HEK293 (cell line): ENCODE results near the gene ZNF276.

Experiments used
- CTCF ChIA-PET: fragments of 350-600 bp; formaldehyde crosslinking; extraction: SDS; loops from one replicate; lab custom pipeline; 2021; ENCODE audit warnings: antibody characterized with exemption; lab: Yijun Ruan, JAX
- POLR2A ChIA-PET: fragments of 300-600 bp; formaldehyde crosslinking; extraction: SDS; loops from one replicate; lab custom pipeline; 2020; ENCODE audit warnings: antibody characterized with exemption, inconsistent platforms; lab: Yijun Ruan, JAX
- H3K27ac ChIP-seq: fragments of 200-500 bp; sonication (Bioruptor generic); 2 replicates; pipeline ENCODE4 v1.5.1; 2014; ENCODE audit warnings: low read depth, low read length, control low read depth, inconsistent platforms; ENCODE audit errors: extremely low read depth
- H3K36me3 ChIP-seq, 2 experiments: fragments of 200-500 bp in 1 of 2; sonication (Bioruptor generic) in 1 of 2; 1 replicate in 1 of 2; 2 replicates in 1 of 2; pipeline ENCODE4 v1.5.1; 2014 to 2017; ENCODE audit warnings: inconsistent platforms in 2 of 2, low read length in 2 of 2; ENCODE audit not compliant: control insufficient read depth in 2 of 2, insufficient read depth in 1 of 2
- H3K4me1 ChIP-seq: fragments of 200-500 bp; sonication (Bioruptor generic); 2 replicates; pipeline ENCODE4 v1.5.1; 2014; ENCODE audit warnings: mild to moderate bottlenecking, low read length, inconsistent platforms; ENCODE audit not compliant: control insufficient read depth, insufficient read depth
- H3K4me3 ChIP-seq: 2 replicates; pipeline ENCODE4 v1.5.1; 2011; ENCODE audit warnings: low read depth, mild to moderate bottlenecking, control low read depth, low read length, moderate library complexity
- H3K9me3 ChIP-seq: fragments of 200-500 bp; sonication (Bioruptor generic); 2 replicates; pipeline ENCODE4 v1.5.1; 2014; ENCODE audit warnings: low read depth, low read length, inconsistent platforms; ENCODE audit not compliant: control insufficient read depth, insufficient read depth
- KLF8 ChIP-seq: fragments of 450-650 bp; formaldehyde crosslinking; IDR thresholded peaks from 2 replicates; pipeline ENCODE4 v1.5.1; 2016; ENCODE audit warnings: missing biosample characterization, missing genetic modification characterization
- RBAK ChIP-seq: fragments of 450-650 bp; formaldehyde crosslinking; IDR thresholded peaks from 2 replicates; pipeline ENCODE4 v1.5.1; 2016; ENCODE audit warnings: missing biosample characterization, missing genetic modification characterization
- REST ChIP-seq: fragments of 450-650 bp; formaldehyde crosslinking; IDR thresholded peaks from 2 replicates; pipeline ENCODE4 v1.5.1; 2016; ENCODE audit warnings: missing biosample characterization, missing genetic modification characterization
- SP7 ChIP-seq: fragments of 450-650 bp; formaldehyde crosslinking; IDR thresholded peaks from 2 replicates; pipeline ENCODE4 v1.5.1; 2016; ENCODE audit warnings: missing biosample characterization, missing genetic modification characterization
- YY1 ChIP-seq: fragments of 450-650 bp; formaldehyde crosslinking; IDR thresholded peaks from 2 replicates; pipeline ENCODE4 v1.5.1; 2018; ENCODE audit warnings: missing biosample characterization, missing genetic modification characterization
- YY2 ChIP-seq: fragments of 450-650 bp; formaldehyde crosslinking; IDR thresholded peaks from 2 replicates; pipeline ENCODE4 v1.5.1; 2016; ENCODE audit warnings: missing biosample characterization, missing genetic modification characterization
- ZNF112 ChIP-seq: fragments of 450-650 bp; formaldehyde crosslinking; IDR thresholded peaks from 2 replicates; pipeline ENCODE4 v1.5.0; 2017; ENCODE audit warnings: missing biosample characterization, missing genetic modification characterization
- ZNF133 ChIP-seq: fragments of 450-650 bp; formaldehyde crosslinking; IDR thresholded peaks from 2 replicates; pipeline ENCODE4 v1.5.1; 2016; ENCODE audit warnings: missing biosample characterization, missing genetic modification characterization
- ZNF148 ChIP-seq: fragments of 450-650 bp; formaldehyde crosslinking; IDR thresholded peaks from 2 replicates; pipeline ENCODE4 v1.5.0; 2017; ENCODE audit warnings: missing biosample characterization, missing genetic modification characterization, borderline replicate concordance
- ZNF16 ChIP-seq: fragments of 450-650 bp; formaldehyde crosslinking; IDR thresholded peaks from 2 replicates; pipeline ENCODE4 v1.5.1; 2016; ENCODE audit warnings: low read depth, missing biosample characterization, missing genetic modification characterization
- ZNF211 ChIP-seq: fragments of 450-650 bp; formaldehyde crosslinking; IDR thresholded peaks from 2 replicates; pipeline ENCODE4 v1.5.1; 2016; ENCODE audit warnings: low read depth, missing biosample characterization, missing genetic modification characterization
- ZNF280C ChIP-seq: fragments of 450-650 bp; formaldehyde crosslinking; IDR thresholded peaks from 2 replicates; pipeline ENCODE4 v1.5.1; 2016; ENCODE audit warnings: missing biosample characterization, missing genetic modification characterization
- ZNF292 ChIP-seq: fragments of 450-650 bp; formaldehyde crosslinking; IDR thresholded peaks from 2 replicates; pipeline ENCODE4 v1.5.1; 2016; ENCODE audit warnings: low read depth, missing biosample characterization, missing genetic modification characterization, borderline replicate concordance
- ZNF473 ChIP-seq: fragments of 450-650 bp; formaldehyde crosslinking; IDR thresholded peaks from 2 replicates; pipeline ENCODE4 v1.5.1; 2017; ENCODE audit warnings: missing biosample characterization, missing genetic modification characterization
- ZNF529 ChIP-seq: fragments of 450-650 bp; formaldehyde crosslinking; IDR thresholded peaks from 2 replicates; pipeline ENCODE4 v1.5.1; 2017; ENCODE audit warnings: missing genetic modification characterization, missing biosample characterization; ENCODE audit not compliant: insufficient replicate concordance
- ZNF558 ChIP-seq: fragments of 450-650 bp; formaldehyde crosslinking; IDR thresholded peaks from 2 replicates; pipeline ENCODE4 v1.5.1; 2016; ENCODE audit warnings: missing biosample characterization, missing genetic modification characterization
- TF ChIP-seq, protein P1 (sequence below): fragments of 450-650 bp; formaldehyde crosslinking; IDR thresholded peaks from 2 replicates; pipeline ENCODE4 v1.5.1; 2016; ENCODE audit warnings: missing biosample characterization, missing genetic modification characterization
- TF ChIP-seq, protein P2 (sequence below): fragments of 450-650 bp; formaldehyde crosslinking; IDR thresholded peaks from 2 replicates; pipeline ENCODE4 v1.5.1; 2017; ENCODE audit warnings: missing biosample characterization, missing genetic modification characterization

ZNF276 gene

GRCh38 chr16:89704281-89704680 is 17.1 kb upstream of the ZNF276 start (continued):
- TF ChIP-seq REST, result no peak
- TF ChIP-seq, protein P1, sequence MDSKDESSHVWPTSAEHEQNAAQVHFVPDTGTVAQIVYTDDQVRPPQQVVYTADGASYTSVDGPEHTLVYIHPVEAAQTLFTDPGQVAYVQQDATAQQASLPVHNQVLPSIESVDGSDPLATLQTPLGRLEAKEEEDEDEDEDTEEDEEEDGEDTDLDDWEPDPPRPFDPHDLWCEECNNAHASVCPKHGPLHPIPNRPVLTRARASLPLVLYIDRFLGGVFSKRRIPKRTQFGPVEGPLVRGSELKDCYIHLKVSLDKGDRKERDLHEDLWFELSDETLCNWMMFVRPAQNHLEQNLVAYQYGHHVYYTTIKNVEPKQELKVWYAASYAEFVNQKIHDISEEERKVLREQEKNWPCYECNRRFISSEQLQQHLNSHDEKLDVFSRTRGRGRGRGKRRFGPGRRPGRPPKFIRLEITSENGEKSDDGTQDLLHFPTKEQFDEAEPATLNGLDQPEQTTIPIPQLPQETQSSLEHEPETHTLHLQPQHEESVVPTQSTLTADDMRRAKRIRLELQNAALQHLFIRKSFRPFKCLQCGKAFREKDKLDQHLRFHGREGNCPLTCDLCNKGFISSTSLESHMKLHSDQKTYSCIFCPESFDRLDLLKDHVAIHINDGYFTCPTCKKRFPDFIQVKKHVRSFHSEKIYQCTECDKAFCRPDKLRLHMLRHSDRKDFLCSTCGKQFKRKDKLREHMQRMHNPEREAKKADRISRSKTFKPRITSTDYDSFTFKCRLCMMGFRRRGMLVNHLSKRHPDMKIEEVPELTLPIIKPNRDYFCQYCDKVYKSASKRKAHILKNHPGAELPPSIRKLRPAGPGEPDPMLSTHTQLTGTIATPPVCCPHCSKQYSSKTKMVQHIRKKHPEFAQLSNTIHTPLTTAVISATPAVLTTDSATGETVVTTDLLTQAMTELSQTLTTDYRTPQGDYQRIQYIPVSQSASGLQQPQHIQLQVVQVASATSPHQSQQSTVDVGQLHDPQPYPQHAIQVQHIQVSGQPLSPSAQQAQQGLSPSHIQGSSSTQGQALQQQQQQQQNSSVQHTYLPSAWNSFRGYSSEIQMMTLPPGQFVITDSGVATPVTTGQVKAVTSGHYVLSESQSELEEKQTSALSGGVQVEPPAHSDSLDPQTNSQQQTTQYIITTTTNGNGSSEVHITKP (tag by site-specific recombination), result no peak
- TF ChIP-seq KLF8 (tag by site-specific recombination), result no peak
- no peak for TF ChIP-seq ZNF558 (tag by site-specific recombination)
- TF ChIP-seq ZNF529 (tag by site-specific recombination), result no peak

DNA sequence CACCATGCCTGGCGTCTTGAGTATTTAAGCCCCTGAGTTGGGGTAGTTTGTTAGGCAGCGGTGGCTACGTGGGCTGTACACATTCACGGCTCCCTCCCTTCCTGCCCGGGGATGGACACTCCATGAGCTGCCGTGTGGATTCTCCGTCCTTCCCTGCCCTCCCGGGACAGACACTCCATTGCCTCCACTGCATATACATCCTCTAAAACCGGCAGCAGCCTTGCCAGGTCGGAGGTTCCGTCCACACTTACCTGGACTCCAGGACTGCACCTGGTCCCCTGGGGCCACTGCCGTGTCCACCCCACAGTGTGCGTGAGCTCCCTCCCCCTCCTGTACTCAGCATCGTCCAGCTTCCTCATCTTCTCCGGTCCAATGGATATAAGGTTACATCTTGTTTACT is 16.3 kb upstream of the ZNF276 start:
- CTCF ChIA-PET, result interaction anchor here (0.6 to 2.5 kb wide), 12 partner anchors 11 to 295 kb away, joined by 3 to 23 read pairs (median 4); no protein-coding TSS in a partner anchor
- H3K27ac ChIP-seq, result no peak overlapping the region
- no peaks in the 10 kb centered on the region for H3K9me3 ChIP-seq
- no peak overlapping the region for H3K4me3 ChIP-seq
- peaks cover 5% of the 10 kb centered on the region for H3K4me1 ChIP-seq
- no peak for TF ChIP-seq ZNF529 (tag by site-specific recombination)
- TF ChIP-seq ZNF211 (tag by site-specific recombination), result no peak
- no peak for TF ChIP-seq SP7 (tag by site-specific recombination)
- TF ChIP-seq, protein P2, sequence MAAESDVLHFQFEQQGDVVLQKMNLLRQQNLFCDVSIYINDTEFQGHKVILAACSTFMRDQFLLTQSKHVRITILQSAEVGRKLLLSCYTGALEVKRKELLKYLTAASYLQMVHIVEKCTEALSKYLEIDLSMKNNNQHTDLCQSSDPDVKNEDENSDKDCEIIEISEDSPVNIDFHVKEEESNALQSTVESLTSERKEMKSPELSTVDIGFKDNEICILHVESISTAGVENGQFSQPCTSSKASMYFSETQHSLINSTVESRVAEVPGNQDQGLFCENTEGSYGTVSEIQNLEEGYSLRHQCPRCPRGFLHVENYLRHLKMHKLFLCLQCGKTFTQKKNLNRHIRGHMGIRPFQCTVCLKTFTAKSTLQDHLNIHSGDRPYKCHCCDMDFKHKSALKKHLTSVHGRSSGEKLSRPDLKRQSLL, result no peak
- no peak for TF ChIP-seq RBAK
- no peak for TF ChIP-seq ZNF292 (tag by site-specific recombination)
- TF ChIP-seq ZNF473 (tag by site-specific recombination), result no peak
- TF ChIP-seq ZNF280C, result no peak
- TF ChIP-seq ZNF148 (tag by site-specific recombination), result no peak
- no peak for TF ChIP-seq YY2 (tag by site-specific recombination)
- no peak for TF ChIP-seq ZNF16 (tag by site-specific recombination)
- TF ChIP-seq ZNF133 (tag by site-specific recombination), result no peak
- TF ChIP-seq ZNF112 (tag by site-specific recombination), result no peak
- TF ChIP-seq YY1, result no peak
- TF ChIP-seq, all 188 proteins: peak for 0
- POLR2A ChIA-PET, result interaction anchor here (1.6 to 2.1 kb wide), 2 partner anchors 37 to 65 kb away, joined by 3 to 10 read pairs; no protein-coding TSS in a partner anchor
- H3K36me3 ChIP-seq, result no peaks in the 10 kb centered on the region
